ENCODE data around the gene VSTM4. TPM values are rescaled to one million over a fixed set of nuclear protein-coding genes. Genes with fewer than 3 reads are reported as not detected.

VSTM4 gene
- total RNA-seq, 1 experiment from 2014 or later: 0.72 TPM

GRCh38 chr10:49023752-49024151 is 91.6 kb downstream of the VSTM4 start:
- POLR2A ChIA-PET: interaction anchor here (1.3 kb wide), 1 partner anchor 17 kb away, joined by 3 read pairs; no protein-coding TSS in a partner anchor
- Mint-ChIP-seq H3K4me1 (no peaks in the 10 kb centered on the region), H3K9me3 (no peaks in the 10 kb centered on the region), H3K27ac (no peak overlapping the region), H3K4me3 (no peak overlapping the region), H3K36me3 (no peaks in the 10 kb centered on the region), H3K27me3 (ENCODE audit: low read depth) (no peaks in the 10 kb centered on the region)
- TF ChIP-seq IRF2 (CRISPR knock-in tag; IDR thresholded peaks at IDR 0.05; ENCODE audit: borderline replicate concordance, low read depth): no peak
- TF ChIP-seq, protein P1, sequence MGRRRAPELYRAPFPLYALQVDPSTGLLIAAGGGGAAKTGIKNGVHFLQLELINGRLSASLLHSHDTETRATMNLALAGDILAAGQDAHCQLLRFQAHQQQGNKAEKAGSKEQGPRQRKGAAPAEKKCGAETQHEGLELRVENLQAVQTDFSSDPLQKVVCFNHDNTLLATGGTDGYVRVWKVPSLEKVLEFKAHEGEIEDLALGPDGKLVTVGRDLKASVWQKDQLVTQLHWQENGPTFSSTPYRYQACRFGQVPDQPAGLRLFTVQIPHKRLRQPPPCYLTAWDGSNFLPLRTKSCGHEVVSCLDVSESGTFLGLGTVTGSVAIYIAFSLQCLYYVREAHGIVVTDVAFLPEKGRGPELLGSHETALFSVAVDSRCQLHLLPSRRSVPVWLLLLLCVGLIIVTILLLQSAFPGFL (CRISPR knock-in tag; IDR thresholded peaks at IDR 0.05; ENCODE audit: borderline replicate concordance): no peak
- TF ChIP-seq, protein P2, sequence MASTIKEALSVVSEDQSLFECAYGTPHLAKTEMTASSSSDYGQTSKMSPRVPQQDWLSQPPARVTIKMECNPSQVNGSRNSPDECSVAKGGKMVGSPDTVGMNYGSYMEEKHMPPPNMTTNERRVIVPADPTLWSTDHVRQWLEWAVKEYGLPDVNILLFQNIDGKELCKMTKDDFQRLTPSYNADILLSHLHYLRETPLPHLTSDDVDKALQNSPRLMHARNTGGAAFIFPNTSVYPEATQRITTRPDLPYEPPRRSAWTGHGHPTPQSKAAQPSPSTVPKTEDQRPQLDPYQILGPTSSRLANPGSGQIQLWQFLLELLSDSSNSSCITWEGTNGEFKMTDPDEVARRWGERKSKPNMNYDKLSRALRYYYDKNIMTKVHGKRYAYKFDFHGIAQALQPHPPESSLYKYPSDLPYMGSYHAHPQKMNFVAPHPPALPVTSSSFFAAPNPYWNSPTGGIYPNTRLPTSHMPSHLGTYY (CRISPR knock-in tag; IDR thresholded peaks at IDR 0.05): no peak
- no peak for TF ChIP-seq TEAD4 (CRISPR knock-in tag; IDR thresholded peaks at IDR 0.05)
- TF ChIP-seq, protein P3, sequence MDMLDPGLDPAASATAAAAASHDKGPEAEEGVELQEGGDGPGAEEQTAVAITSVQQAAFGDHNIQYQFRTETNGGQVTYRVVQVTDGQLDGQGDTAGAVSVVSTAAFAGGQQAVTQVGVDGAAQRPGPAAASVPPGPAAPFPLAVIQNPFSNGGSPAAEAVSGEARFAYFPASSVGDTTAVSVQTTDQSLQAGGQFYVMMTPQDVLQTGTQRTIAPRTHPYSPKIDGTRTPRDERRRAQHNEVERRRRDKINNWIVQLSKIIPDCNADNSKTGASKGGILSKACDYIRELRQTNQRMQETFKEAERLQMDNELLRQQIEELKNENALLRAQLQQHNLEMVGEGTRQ (CRISPR knock-in tag; IDR thresholded peaks at IDR 0.05): no peak
- TF ChIP-seq, protein P4, sequence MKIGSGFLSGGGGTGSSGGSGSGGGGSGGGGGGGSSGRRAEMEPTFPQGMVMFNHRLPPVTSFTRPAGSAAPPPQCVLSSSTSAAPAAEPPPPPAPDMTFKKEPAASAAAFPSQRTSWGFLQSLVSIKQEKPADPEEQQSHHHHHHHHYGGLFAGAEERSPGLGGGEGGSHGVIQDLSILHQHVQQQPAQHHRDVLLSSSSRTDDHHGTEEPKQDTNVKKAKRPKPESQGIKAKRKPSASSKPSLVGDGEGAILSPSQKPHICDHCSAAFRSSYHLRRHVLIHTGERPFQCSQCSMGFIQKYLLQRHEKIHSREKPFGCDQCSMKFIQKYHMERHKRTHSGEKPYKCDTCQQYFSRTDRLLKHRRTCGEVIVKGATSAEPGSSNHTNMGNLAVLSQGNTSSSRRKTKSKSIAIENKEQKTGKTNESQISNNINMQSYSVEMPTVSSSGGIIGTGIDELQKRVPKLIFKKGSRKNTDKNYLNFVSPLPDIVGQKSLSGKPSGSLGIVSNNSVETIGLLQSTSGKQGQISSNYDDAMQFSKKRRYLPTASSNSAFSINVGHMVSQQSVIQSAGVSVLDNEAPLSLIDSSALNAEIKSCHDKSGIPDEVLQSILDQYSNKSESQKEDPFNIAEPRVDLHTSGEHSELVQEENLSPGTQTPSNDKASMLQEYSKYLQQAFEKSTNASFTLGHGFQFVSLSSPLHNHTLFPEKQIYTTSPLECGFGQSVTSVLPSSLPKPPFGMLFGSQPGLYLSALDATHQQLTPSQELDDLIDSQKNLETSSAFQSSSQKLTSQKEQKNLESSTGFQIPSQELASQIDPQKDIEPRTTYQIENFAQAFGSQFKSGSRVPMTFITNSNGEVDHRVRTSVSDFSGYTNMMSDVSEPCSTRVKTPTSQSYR (CRISPR knock-in tag; IDR thresholded peaks at IDR 0.05): no peak
- TF ChIP-seq PRRX2 (CRISPR knock-in tag; IDR thresholded peaks at IDR 0.05): no peak
- TF ChIP-seq ZNF317 (CRISPR knock-in tag; IDR thresholded peaks at IDR 0.05; ENCODE audit: borderline replicate concordance, low read depth): no peak
- no peak for TF ChIP-seq ATF1 (CRISPR knock-in tag; IDR thresholded peaks at IDR 0.05)
- no peak for TF ChIP-seq CREB1 (CRISPR knock-in tag; IDR thresholded peaks at IDR 0.05)
- TF ChIP-seq SP1 (CRISPR knock-in tag; conservative IDR thresholded peaks at IDR 0.05): no peak
- no peak for TF ChIP-seq FOXP4 (CRISPR knock-in tag; IDR thresholded peaks at IDR 0.05)
- TF ChIP-seq, protein P5, sequence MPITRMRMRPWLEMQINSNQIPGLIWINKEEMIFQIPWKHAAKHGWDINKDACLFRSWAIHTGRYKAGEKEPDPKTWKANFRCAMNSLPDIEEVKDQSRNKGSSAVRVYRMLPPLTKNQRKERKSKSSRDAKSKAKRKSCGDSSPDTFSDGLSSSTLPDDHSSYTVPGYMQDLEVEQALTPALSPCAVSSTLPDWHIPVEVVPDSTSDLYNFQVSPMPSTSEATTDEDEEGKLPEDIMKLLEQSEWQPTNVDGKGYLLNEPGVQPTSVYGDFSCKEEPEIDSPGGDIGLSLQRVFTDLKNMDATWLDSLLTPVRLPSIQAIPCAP (CRISPR knock-in tag; IDR thresholded peaks at IDR 0.05): no peak
- DNase-seq (ENCODE audit: low spot score) (no peak), ATAC-seq (no peak)
- CTCF ChIA-PET: no interaction called here

- no peak for DNase-seq (ENCODE audit: low spot score)
- Mint-ChIP-seq H3K27me3 (ENCODE audit: low read depth) (no peaks in the 10 kb centered on the region), H3K4me1 (no peaks in the 10 kb centered on the region), H3K4me3 (no peak overlapping the region), H3K36me3 (no peaks in the 10 kb centered on the region), H3K9me3 (no peaks in the 10 kb centered on the region), H3K27ac (no peak overlapping the region)
- ChIA-PET POLR2A (interaction anchor here (1.3 kb wide), 1 partner anchor 18 kb away, joined by 3 read pairs; no protein-coding TSS in a partner anchor), CTCF (no interaction called here)
- ATAC-seq: no peak
- no peak for TF ChIP-seq IRF2 (CRISPR knock-in tag; IDR thresholded peaks at IDR 0.05; ENCODE audit: borderline replicate concordance, low read depth)
- no peak for TF ChIP-seq ZNF317 (CRISPR knock-in tag; IDR thresholded peaks at IDR 0.05; ENCODE audit: borderline replicate concordance, low read depth)
- no peak for TF ChIP-seq ZNF512 (CRISPR knock-in tag; IDR thresholded peaks at IDR 0.05; ENCODE audit: borderline replicate concordance)
- TF ChIP-seq, protein P2 (CRISPR knock-in tag; IDR thresholded peaks at IDR 0.05): no peak
- no peak for TF ChIP-seq EMX1 (CRISPR knock-in tag; IDR thresholded peaks at IDR 0.05)
- no peak for TF ChIP-seq SMAD4 (CRISPR knock-in tag; IDR thresholded peaks at IDR 0.05)
- no peak for TF ChIP-seq SMAD3 (CRISPR knock-in tag; IDR thresholded peaks at IDR 0.05; ENCODE audit: borderline replicate concordance)
- no peak for TF ChIP-seq ESRRA (CRISPR knock-in tag; IDR thresholded peaks at IDR 0.05; ENCODE audit: borderline replicate concordance)
- TF ChIP-seq ETV6 (CRISPR knock-in tag; IDR thresholded peaks at IDR 0.05): no peak
- TF ChIP-seq NFYB (CRISPR knock-in tag; conservative IDR thresholded peaks at IDR 0.05; ENCODE audit: low read depth): no peak
- no peak for TF ChIP-seq SOX15 (CRISPR knock-in tag; IDR thresholded peaks at IDR 0.05)
- TF ChIP-seq ZSCAN18 (CRISPR knock-in tag; IDR thresholded peaks at IDR 0.05): no peak
These were observed 92.3 kb downstream of the VSTM4 start for GRCh38 chr10:49023071-49023470.

Measured in WTC11 (cell line).